OCI-LY7 (cell line): ENCODE measurements around the gene TMEM181. TPM values are rescaled to one million over a fixed set of nuclear protein-coding genes. Genes with fewer than 3 reads are reported as not detected.

Experiments
- BruUV-seq: library from RNA; stranded (reverse); fragments of 400-500 nt; replicated peaks from 2 replicates; lab custom pipeline; 2021; lab: Mats Ljungman, UMichigan
- CTCF ChIA-PET: fragments of 300-600 bp; sonication (Branson Sonifier 250); formaldehyde crosslinking; loops from one replicate; lab custom pipeline; 2022; ENCODE audit warnings: antibody characterized with exemption; ENCODE audit not compliant: unreplicated experiment; lab: Charles Lee
- POLR2A ChIA-PET: fragments of 300-600 bp; sonication (Branson Sonifier 250); formaldehyde crosslinking; loops from one replicate; lab custom pipeline; 2022; ENCODE audit warnings: antibody characterized with exemption; lab: Charles Lee
- DNase-seq: peaks from one replicate; pipeline ENCODE4 v3.0.0-alpha.2; 2015; ENCODE audit warnings: low spot score
- H2AFZ ChIP-seq: fragments of 200-600 bp; sonication (generic), shearing (Covaris generic); 2 replicates; pipeline ENCODE4 v1.6.1; 2014; ENCODE audit warnings: mild to moderate bottlenecking, antibody characterized with exemption, low read length, moderate library complexity
- H3K27ac ChIP-seq: fragments of 200-600 bp; sonication (generic); 2 replicates; pipeline ENCODE4 v1.5.1; 2014; ENCODE audit warnings: mixed run types, low read depth, mild to moderate bottlenecking, moderate library complexity, low read length, inconsistent platforms; ENCODE audit not compliant: poor library complexity, severe bottlenecking
- H3K36me3 ChIP-seq: fragments of 200-600 bp; sonication (generic); 2 replicates; pipeline ENCODE4 v1.6.1; 2014; ENCODE audit warnings: mild to moderate bottlenecking, antibody characterized with exemption, low read length, moderate library complexity, mixed read lengths; ENCODE audit not compliant: insufficient read depth
- H3K4me1 ChIP-seq: fragments of 200-600 bp; sonication (generic); 2 replicates; pipeline ENCODE4 v1.5.1; 2014; ENCODE audit warnings: mild to moderate bottlenecking, low read length; ENCODE audit not compliant: insufficient read depth, poor library complexity, severe bottlenecking
- H3K4me2 ChIP-seq: fragments of 200-600 bp; sonication (generic); 2 replicates; pipeline ENCODE4 v1.6.1; 2014; ENCODE audit warnings: mild to moderate bottlenecking, low read length
- H3K4me3 ChIP-seq: fragments of 200-600 bp; sonication (generic); 2 replicates; pipeline ENCODE4 v1.5.1; 2014; ENCODE audit warnings: mild to moderate bottlenecking, low read depth, low read length; ENCODE audit not compliant: poor library complexity, severe bottlenecking
- H3K79me2 ChIP-seq: fragments of 200-600 bp; sonication (generic); 2 replicates; pipeline ENCODE4 v1.6.1; 2016; ENCODE audit warnings: low read depth, mild to moderate bottlenecking, low read length, moderate library complexity, mixed read lengths; ENCODE audit not compliant: insufficient read depth
- H3K9me2 ChIP-seq: fragments of 200-600 bp; sonication (generic); 2 replicates; pipeline ENCODE4 v1.6.1; 2016; ENCODE audit warnings: mild to moderate bottlenecking, low read length, mixed read lengths; ENCODE audit not compliant: insufficient read depth
- H3K9me3 ChIP-seq: fragments of 200-600 bp; sonication (generic); 2 replicates; pipeline ENCODE4 v1.6.1; 2014; ENCODE audit warnings: mild to moderate bottlenecking, mixed run types, low read length, mixed read lengths
- H4K20me1 ChIP-seq: fragments of 200-600 bp; sonication (generic); 2 replicates; pipeline ENCODE4 v1.6.1; 2014; ENCODE audit warnings: mild to moderate bottlenecking, antibody characterized with exemption, low read length, moderate library complexity, mixed read lengths; ENCODE audit not compliant: insufficient read depth
- EZH2phosphoT487 ChIP-seq: fragments of 200-600 bp; sonication (generic); IDR thresholded peaks from 2 replicates; pipeline ENCODE4 v1.6.1; 2018; ENCODE audit warnings: low read depth, borderline replicate concordance, mild to moderate bottlenecking, mixed run types, antibody characterized with exemption, low read length, moderate library complexity, mixed read lengths
- intact Hi-C: fragments of 100-400 bp; cut with micrococcal nuclease; formaldehyde crosslinking; loops from one replicate; pipeline ENCODE4 v1.10.0; 2022; ENCODE audit not compliant: unreplicated experiment
- total RNA-seq, 2 experiments: library from RNA; depleted of rRNA in 1 of 2; stranded (reverse); fragments of >200 nt in 1 of 2; shearing (Covaris generic) in 1 of 2; gene quantifications; 2 replicates each; pipeline ENCODE4 v1.2.3, GENCODE V29; 2014 to 2022
- TF ChIP-seq, protein P1 (sequence below): fragments of 200-600 bp; sonication (generic); conservative IDR thresholded peaks from 2 replicates; pipeline ENCODE4 v1.5.1; 2014; ENCODE audit warnings: mild to moderate bottlenecking, antibody characterized with exemption, low read length, moderate library complexity, mixed read lengths

The TMEM181 gene
- total RNA-seq, 2 experiments from 2014 or later, result 8.0 to 12.5 TPM

DNA sequence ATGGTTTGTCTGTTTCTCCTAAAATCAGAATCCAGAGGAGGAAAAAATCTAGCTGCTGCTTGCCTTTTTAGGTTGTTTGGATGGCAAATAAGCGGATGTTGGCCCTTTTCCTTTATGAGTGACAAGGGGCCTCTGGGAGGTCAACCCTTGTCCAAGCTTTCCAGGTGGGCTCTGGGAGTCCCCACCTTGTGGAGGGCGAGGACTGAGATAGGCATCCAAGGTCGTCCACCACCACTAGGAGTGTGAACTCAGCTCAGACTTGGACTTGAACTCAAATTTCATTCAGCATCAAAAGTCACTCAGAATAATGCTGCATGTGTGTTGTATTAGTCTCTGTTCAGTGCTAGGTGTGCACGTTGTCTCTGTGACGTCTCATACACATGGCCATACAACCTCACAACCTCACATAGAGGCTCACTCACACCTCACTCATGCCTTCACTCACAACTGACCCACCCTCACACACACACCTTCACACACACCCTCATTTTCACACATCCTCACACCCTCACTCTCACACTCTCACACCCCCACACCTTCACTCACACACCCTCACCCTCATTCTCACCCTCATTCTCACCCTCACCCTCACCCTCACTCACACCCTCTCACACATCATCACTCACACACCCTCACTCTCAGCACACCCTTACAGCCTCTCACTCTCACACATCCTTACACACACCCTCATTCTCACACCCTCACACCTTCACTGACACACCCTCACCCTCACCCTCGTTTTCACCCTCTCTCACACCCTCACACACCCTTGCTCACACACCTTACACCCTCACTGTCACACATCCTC lies 66.7 kb downstream of the TMEM181 start:
- Histone ChIP-seq H3K36me3 (peaks cover 38% of the 10 kb centered on the region; the same call in 1 of the 2 replicates), H3K4me1 (no peaks in the 10 kb centered on the region), H2AFZ (no peak overlapping the region), H4K20me1 (no peaks in the 10 kb centered on the region), H3K27ac (no peak overlapping the region), H3K79me2 (no peaks in the 10 kb centered on the region), H3K9me3 (no peaks in the 10 kb centered on the region), H3K9me2 (no peaks in the 10 kb centered on the region), H3K4me3 (no peak overlapping the region), H3K4me2 (no peak overlapping the region)
- ChIA-PET CTCF (no interaction called here), POLR2A (no interaction called here)
- TF ChIP-seq, protein P1, sequence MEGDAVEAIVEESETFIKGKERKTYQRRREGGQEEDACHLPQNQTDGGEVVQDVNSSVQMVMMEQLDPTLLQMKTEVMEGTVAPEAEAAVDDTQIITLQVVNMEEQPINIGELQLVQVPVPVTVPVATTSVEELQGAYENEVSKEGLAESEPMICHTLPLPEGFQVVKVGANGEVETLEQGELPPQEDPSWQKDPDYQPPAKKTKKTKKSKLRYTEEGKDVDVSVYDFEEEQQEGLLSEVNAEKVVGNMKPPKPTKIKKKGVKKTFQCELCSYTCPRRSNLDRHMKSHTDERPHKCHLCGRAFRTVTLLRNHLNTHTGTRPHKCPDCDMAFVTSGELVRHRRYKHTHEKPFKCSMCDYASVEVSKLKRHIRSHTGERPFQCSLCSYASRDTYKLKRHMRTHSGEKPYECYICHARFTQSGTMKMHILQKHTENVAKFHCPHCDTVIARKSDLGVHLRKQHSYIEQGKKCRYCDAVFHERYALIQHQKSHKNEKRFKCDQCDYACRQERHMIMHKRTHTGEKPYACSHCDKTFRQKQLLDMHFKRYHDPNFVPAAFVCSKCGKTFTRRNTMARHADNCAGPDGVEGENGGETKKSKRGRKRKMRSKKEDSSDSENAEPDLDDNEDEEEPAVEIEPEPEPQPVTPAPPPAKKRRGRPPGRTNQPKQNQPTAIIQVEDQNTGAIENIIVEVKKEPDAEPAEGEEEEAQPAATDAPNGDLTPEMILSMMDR, result no peak
- TF ChIP-seq EZH2phosphoT487, result no peak
- intact Hi-C loops, result no loop called here
- BruUV-seq, result no TSS peak
- DNase-seq, result no peak

GRCh38 chr6:158627168-158627939 lies 67.5 kb downstream of the TMEM181 start:
- H3K79me2 ChIP-seq, result no peaks in the 10 kb centered on the region
- H3K9me3 ChIP-seq, result no peaks in the 10 kb centered on the region
- H3K4me1 ChIP-seq, result no peaks in the 10 kb centered on the region
- BruUV-seq, result no TSS peak
- ChIA-PET POLR2A (interaction anchor here (0.5 kb wide), 1 partner anchor 376 kb away, joined by 3 read pairs; no protein-coding TSS in a partner anchor), CTCF (no interaction called here)
- DNase-seq, result no peak
- H3K4me3 ChIP-seq, result no peak overlapping the region
- H3K9me2 ChIP-seq, result no peaks in the 10 kb centered on the region
- H3K4me2 ChIP-seq, result no peak overlapping the region
- no peak overlapping the region for H3K27ac ChIP-seq
- H4K20me1 ChIP-seq, result no peaks in the 10 kb centered on the region
- no peak for TF ChIP-seq EZH2phosphoT487
- TF ChIP-seq, protein P1, result no peak
- H2AFZ ChIP-seq, result no peak overlapping the region
- peaks cover 42% of the 10 kb centered on the region; the same call in 1 of the 2 replicates for H3K36me3 ChIP-seq
- intact Hi-C loops, result no loop called here
